Osteocyte (in vitro differentiated cells): ENCODE measurements around the gene NIM1K. TPM values are rescaled to one million over a fixed set of nuclear protein-coding genes. Genes with fewer than 3 reads are reported as not detected.

Source experiments
- DNase-seq: peaks from one replicate; pipeline ENCODE4 v3.0.0; 2021; ENCODE audit warnings: mixed read lengths; ENCODE audit not compliant: unreplicated experiment; ENCODE audit errors: extremely low spot score
- H3K27ac Mint-ChIP-seq: one replicate; pipeline ENCODE4 v1.8.0; 2021; ENCODE audit warnings: mild to moderate bottlenecking, mixed read lengths; ENCODE audit not compliant: unreplicated experiment
- H3K27me3 Mint-ChIP-seq: one replicate; pipeline ENCODE4 v1.8.0; 2021; ENCODE audit warnings: mixed read lengths; ENCODE audit not compliant: unreplicated experiment
- H3K36me3 Mint-ChIP-seq: one replicate; pipeline ENCODE4 v1.8.0; 2021; ENCODE audit warnings: mixed read lengths; ENCODE audit not compliant: unreplicated experiment
- H3K4me1 Mint-ChIP-seq: one replicate; pipeline ENCODE4 v1.8.0; 2021; ENCODE audit warnings: mixed read lengths; ENCODE audit not compliant: unreplicated experiment
- H3K4me3 Mint-ChIP-seq: one replicate; pipeline ENCODE4 v1.8.0; 2021; ENCODE audit warnings: mild to moderate bottlenecking, moderate library complexity, mixed read lengths; ENCODE audit not compliant: unreplicated experiment
- H3K9me3 Mint-ChIP-seq: one replicate; pipeline ENCODE4 v1.8.0; 2021; ENCODE audit warnings: mixed read lengths; ENCODE audit not compliant: unreplicated experiment
- total RNA-seq: library from RNA; stranded (reverse); gene quantifications from 2 replicates; pipeline ENCODE4 v1.2.1, GENCODE V29; 2021
- TF ChIP-seq, protein P1 (sequence below): fragments of 200-600 bp; sonication (generic); IDR thresholded peaks from 2 replicates; pipeline ENCODE4 v1.5.0; 2021; ENCODE audit warnings: antibody characterized with exemption, mild to moderate bottlenecking, moderate library complexity

NIM1K gene
- total RNA-seq, 1 donor from 2014 or later = 0.43 TPM

DNA sequence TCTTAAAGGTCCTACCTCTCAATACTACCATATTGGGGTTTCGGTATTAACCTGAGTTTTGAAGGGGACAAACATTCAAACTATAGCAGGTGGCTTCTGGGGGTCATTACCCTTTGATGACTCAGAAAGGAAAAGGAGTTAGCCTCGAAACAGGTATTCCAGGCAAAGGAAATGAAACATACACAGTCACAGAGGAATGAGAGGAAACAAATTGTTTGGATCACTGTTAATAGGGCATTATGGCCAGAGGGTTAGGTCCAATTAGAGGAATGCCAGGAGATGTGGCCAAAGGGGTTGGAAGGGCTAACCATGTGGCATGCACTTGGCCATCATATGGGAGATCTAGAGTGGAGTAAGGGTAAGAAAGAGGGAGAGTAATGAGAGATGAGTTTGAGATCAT, 23.9 kb upstream of the NIM1K start:
- no peaks in the 10 kb centered on the region for H3K9me3 Mint-ChIP-seq
- no peak for DNase-seq
- peaks cover 28% of the 10 kb centered on the region for H3K36me3 Mint-ChIP-seq
- H3K4me3 Mint-ChIP-seq = no peak overlapping the region
- H3K27ac Mint-ChIP-seq = no peak overlapping the region
- no peaks in the 10 kb centered on the region for H3K27me3 Mint-ChIP-seq
- H3K4me1 Mint-ChIP-seq = no peaks in the 10 kb centered on the region
- TF ChIP-seq, protein P1, sequence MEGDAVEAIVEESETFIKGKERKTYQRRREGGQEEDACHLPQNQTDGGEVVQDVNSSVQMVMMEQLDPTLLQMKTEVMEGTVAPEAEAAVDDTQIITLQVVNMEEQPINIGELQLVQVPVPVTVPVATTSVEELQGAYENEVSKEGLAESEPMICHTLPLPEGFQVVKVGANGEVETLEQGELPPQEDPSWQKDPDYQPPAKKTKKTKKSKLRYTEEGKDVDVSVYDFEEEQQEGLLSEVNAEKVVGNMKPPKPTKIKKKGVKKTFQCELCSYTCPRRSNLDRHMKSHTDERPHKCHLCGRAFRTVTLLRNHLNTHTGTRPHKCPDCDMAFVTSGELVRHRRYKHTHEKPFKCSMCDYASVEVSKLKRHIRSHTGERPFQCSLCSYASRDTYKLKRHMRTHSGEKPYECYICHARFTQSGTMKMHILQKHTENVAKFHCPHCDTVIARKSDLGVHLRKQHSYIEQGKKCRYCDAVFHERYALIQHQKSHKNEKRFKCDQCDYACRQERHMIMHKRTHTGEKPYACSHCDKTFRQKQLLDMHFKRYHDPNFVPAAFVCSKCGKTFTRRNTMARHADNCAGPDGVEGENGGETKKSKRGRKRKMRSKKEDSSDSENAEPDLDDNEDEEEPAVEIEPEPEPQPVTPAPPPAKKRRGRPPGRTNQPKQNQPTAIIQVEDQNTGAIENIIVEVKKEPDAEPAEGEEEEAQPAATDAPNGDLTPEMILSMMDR = no peak

DNA sequence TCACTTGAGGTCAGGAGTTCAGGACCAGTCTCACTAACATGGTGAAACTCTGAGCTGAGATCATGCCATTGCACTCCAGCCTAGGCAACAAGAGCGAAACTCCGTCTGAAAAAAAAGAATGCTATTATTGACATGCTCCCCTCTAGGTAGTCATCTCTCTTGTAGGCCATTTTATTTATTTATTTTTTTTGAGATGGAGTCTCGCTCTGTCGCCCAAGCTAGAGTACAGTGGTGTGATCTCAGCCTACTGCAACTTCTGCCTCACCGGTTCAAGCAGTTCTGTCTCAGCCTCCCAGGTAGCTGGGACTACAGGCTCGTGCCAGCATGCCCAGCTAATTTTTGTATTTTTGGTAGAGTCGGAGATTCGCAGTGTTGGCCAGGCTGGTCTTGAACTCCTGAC, 20.6 kb upstream of the NIM1K start:
- H3K36me3 Mint-ChIP-seq = peaks cover 35% of the 10 kb centered on the region
- H3K4me3 Mint-ChIP-seq = no peak overlapping the region
- no peak for DNase-seq
- H3K9me3 Mint-ChIP-seq = no peaks in the 10 kb centered on the region
- H3K27me3 Mint-ChIP-seq = no peaks in the 10 kb centered on the region
- no peak overlapping the region for H3K27ac Mint-ChIP-seq
- TF ChIP-seq, protein P1 = no peak
- no peaks in the 10 kb centered on the region for H3K4me1 Mint-ChIP-seq

GRCh38 chr5:43171926-43172325, 20.1 kb upstream of the NIM1K start:
- Mint-ChIP-seq H3K4me3 (no peak overlapping the region), H3K27ac (no peak overlapping the region), H3K27me3 (no peaks in the 10 kb centered on the region), H3K9me3 (no peaks in the 10 kb centered on the region), H3K36me3 (peaks cover 33% of the 10 kb centered on the region), H3K4me1 (no peaks in the 10 kb centered on the region)
- TF ChIP-seq, protein P1 = no peak
- no peak for DNase-seq

DNA sequence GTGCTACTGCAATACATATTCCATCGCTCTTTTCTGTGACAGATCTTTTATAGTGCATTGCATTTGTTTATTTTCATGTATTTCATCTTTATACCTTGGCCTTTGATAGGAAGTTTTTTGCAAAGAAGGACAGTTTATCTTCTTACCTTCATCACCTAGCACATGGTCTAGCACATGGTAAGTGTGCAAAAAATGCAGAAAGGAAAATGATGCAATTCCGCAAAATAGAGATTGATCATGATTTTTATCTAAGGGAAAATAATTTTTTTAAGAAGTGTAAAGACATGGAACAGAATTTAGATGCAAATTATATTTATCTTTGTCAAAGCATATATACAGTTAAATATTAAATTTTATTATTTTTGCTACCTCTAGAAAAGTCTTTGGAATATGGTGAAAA, 19.2 kb upstream of the NIM1K start:
- Mint-ChIP-seq H3K4me3 (no peak overlapping the region), H3K27ac (no peak overlapping the region), H3K36me3 (peaks cover 33% of the 10 kb centered on the region), H3K9me3 (no peaks in the 10 kb centered on the region), H3K27me3 (no peaks in the 10 kb centered on the region), H3K4me1 (no peaks in the 10 kb centered on the region)
- TF ChIP-seq, protein P1 = no peak
- DNase-seq = no peak

- Mint-ChIP-seq H3K4me3 (no peak overlapping the region), H3K9me3 (no peaks in the 10 kb centered on the region), H3K4me1 (no peaks in the 10 kb centered on the region), H3K27me3 (no peaks in the 10 kb centered on the region), H3K27ac (no peak overlapping the region), H3K36me3 (peaks cover 28% of the 10 kb centered on the region)
- DNase-seq = no peak
- TF ChIP-seq, protein P1 = no peak
Observed at GRCh38 chr5:43174586-43174985, 17.4 kb upstream of the NIM1K start.
